ENCODE results near the gene SNX2.

SNX2 gene

GRCh38 chr5:122770477-122770876 is 4.4 kb upstream of the SNX2 start:
- in situ Hi-C loops (cut with MboI; ENCODE audit: low sequenced_read_pairs) = no loop called here

- in situ Hi-C loops (cut with MboI; ENCODE audit: low sequenced_read_pairs) = no loop called here
Observed at GRCh38 chr5:122772446-122772845, 2.4 kb upstream of the SNX2 start.

GRCh38 chr5:122773619-122774018 is 1.3 kb upstream of the SNX2 start:
- in situ Hi-C loops (cut with MboI; ENCODE audit: low sequenced_read_pairs) = no loop called here

- in situ Hi-C loops (cut with MboI; ENCODE audit: low sequenced_read_pairs) = no loop called here
Observed at GRCh38 chr5:122774519-122774860, 390 bp upstream of the SNX2 start.

- in situ Hi-C loops (cut with MboI; ENCODE audit: low sequenced_read_pairs) = no loop called here
Observed at GRCh38 chr5:122775550-122776542, 966 bp downstream of the SNX2 start.

- in situ Hi-C loops (cut with MboI; ENCODE audit: low sequenced_read_pairs) = no loop called here
Observed at GRCh38 chr5:122778157-122778556, 3.3 kb downstream of the SNX2 start.

GRCh38 chr5:122779451-122779850 is 4.6 kb downstream of the SNX2 start:
- in situ Hi-C loops (cut with MboI; ENCODE audit: low sequenced_read_pairs) = no loop called here

GRCh38 chr5:122780296-122780695 is 5.4 kb downstream of the SNX2 start:
- in situ Hi-C loops (cut with MboI; ENCODE audit: low sequenced_read_pairs) = no loop called here

GRCh38 chr5:122781465-122781864 is 6.6 kb downstream of the SNX2 start:
- in situ Hi-C loops (cut with MboI; ENCODE audit: low sequenced_read_pairs) = no loop called here

GRCh38 chr5:122785294-122785693 is 10.4 kb downstream of the SNX2 start:
- in situ Hi-C loops (cut with MboI; ENCODE audit: low sequenced_read_pairs) = no loop called here

GRCh38 chr5:122788371-122788770 is 13.5 kb downstream of the SNX2 start:
- in situ Hi-C loops (cut with MboI; ENCODE audit: low sequenced_read_pairs) = no loop called here

- in situ Hi-C loops (cut with MboI; ENCODE audit: low sequenced_read_pairs) = no loop called here
Observed at GRCh38 chr5:122788996-122789395, 14.1 kb downstream of the SNX2 start.

- in situ Hi-C loops (cut with MboI; ENCODE audit: low sequenced_read_pairs) = no loop called here
Observed at GRCh38 chr5:122789461-122790171, 14.7 kb downstream of the SNX2 start.

- in situ Hi-C loops (cut with MboI; ENCODE audit: low sequenced_read_pairs) = no loop called here
Observed at GRCh38 chr5:122790354-122791103, 15.6 kb downstream of the SNX2 start.

GRCh38 chr5:122805481-122805880 is 30.6 kb downstream of the SNX2 start:
- in situ Hi-C loops (cut with MboI; ENCODE audit: low sequenced_read_pairs) = no loop called here

GRCh38 chr5:122810405-122810804 is 35.5 kb downstream of the SNX2 start:
- in situ Hi-C loops (cut with MboI; ENCODE audit: low sequenced_read_pairs) = no loop called here

- in situ Hi-C loops (cut with MboI; ENCODE audit: low sequenced_read_pairs) = no loop called here
Observed at GRCh38 chr5:122815218-122815767, 40.4 kb downstream of the SNX2 start.

GRCh38 chr5:122816756-122817155 is 41.9 kb downstream of the SNX2 start:
- in situ Hi-C loops (cut with MboI; ENCODE audit: low sequenced_read_pairs) = no loop called here

- in situ Hi-C loops (cut with MboI; ENCODE audit: low sequenced_read_pairs) = no loop called here
Observed at GRCh38 chr5:122831984-122832383, 57.1 kb downstream of the SNX2 start.

- in situ Hi-C loops (cut with MboI; ENCODE audit: low sequenced_read_pairs) = no loop called here
Observed at GRCh38 chr5:122835681-122836080, 60.8 kb downstream of the SNX2 start.

- in situ Hi-C loops (cut with MboI; ENCODE audit: low sequenced_read_pairs) = no loop called here
Observed at GRCh38 chr5:122836947-122837346, 62.1 kb downstream of the SNX2 start.
